Measurements from ENCODE around the gene PBXIP1. TPM values are rescaled to one million over a fixed set of nuclear protein-coding genes. Genes with fewer than 3 reads are reported as not detected.
A peak's percentile ranks its signal among the peaks of the same experiment; 100 is the strongest.

PBXIP1 gene
- total and polyA plus RNA-seq, 2 of the 13 experiments (the other 11 are each of a cell fraction or from before 2014, with no cell fraction given), result 16.3 to 31.9 TPM

- TF ChIP-seq ZBTB43 (CRISPR knock-in tag; conservative IDR thresholded peaks at IDR 0.05) (no peak), ZNF614 (CRISPR knock-in tag; IDR thresholded peaks at IDR 0.05; ENCODE audit: borderline replicate concordance) (no peak), NONO (IDR thresholded peaks at IDR 0.05) (no peak), NONO (CRISPR knock-in tag; conservative IDR thresholded peaks at IDR 0.05) (peak; percentile 48; the same call in 1 of the 2 replicates), CHD2 (IDR thresholded peaks at IDR 0.05; ENCODE audit: low read depth, low read length) (no peak; the same call in 1 of the 2 replicates), ZNF580 (CRISPR knock-in tag; IDR thresholded peaks at IDR 0.05; ENCODE audit: borderline replicate concordance, low read depth) (no peak), TCF7 (IDR thresholded peaks at IDR 0.05; ENCODE audit: low read depth) (no peak), AKNA (CRISPR knock-in tag; IDR thresholded peaks at IDR 0.05; ENCODE audit: borderline replicate concordance) (no peak), PAF1 (CRISPR knock-in tag; IDR thresholded peaks at IDR 0.05) (no peak), MIER2 (CRISPR knock-in tag; IDR thresholded peaks at IDR 0.05) (no peak), MAFF (IDR thresholded peaks at IDR 0.05; ENCODE audit: low read depth, low read length) (no peak), REXO4 (CRISPR knock-in tag; IDR thresholded peaks at IDR 0.05; ENCODE audit: borderline replicate concordance) (no peak), ZNF724P (CRISPR knock-in tag; IDR thresholded peaks at IDR 0.05; ENCODE audit: borderline replicate concordance) (no peak), ZNF576 (CRISPR knock-in tag; IDR thresholded peaks at IDR 0.05) (no peak), FOXP4 (CRISPR knock-in tag; IDR thresholded peaks at IDR 0.05) (no peak), ZNF678 (CRISPR knock-in tag; IDR thresholded peaks at IDR 0.05) (no peak), ZGPAT (CRISPR knock-in tag; IDR thresholded peaks at IDR 0.05) (no peak), NR2F1 (CRISPR knock-in tag; IDR thresholded peaks at IDR 0.05) (peak in 1 of 2 experiments; percentile 14; a peak in 1 of 4 replicates), MTF1 (CRISPR knock-in tag; IDR thresholded peaks at IDR 0.05) (no peak), ZMAT3 (CRISPR knock-in tag; conservative IDR thresholded peaks at IDR 0.05) (no peak)
These were observed 46.0 kb upstream of the PBXIP1 start (continued) for GRCh38 chr1:155001675-155002463.
